HEK293 (cell line): ENCODE data around the gene GARIN5B.

ENCODE experiments used
- CTCF ChIA-PET: fragments of 350-600 bp; formaldehyde crosslinking; extraction: SDS; loops from one replicate; lab custom pipeline; 2021; ENCODE audit warnings: antibody characterized with exemption; lab: Yijun Ruan, JAX
- POLR2A ChIA-PET: fragments of 300-600 bp; formaldehyde crosslinking; extraction: SDS; loops from one replicate; lab custom pipeline; 2020; ENCODE audit warnings: antibody characterized with exemption, inconsistent platforms; lab: Yijun Ruan, JAX
- H3K27ac ChIP-seq: fragments of 200-500 bp; sonication (Bioruptor generic); 2 replicates; pipeline ENCODE4 v1.5.1; 2014; ENCODE audit warnings: low read depth, low read length, control low read depth, inconsistent platforms; ENCODE audit errors: extremely low read depth
- H3K36me3 ChIP-seq, 2 experiments: fragments of 200-500 bp in 1 of 2; sonication (Bioruptor generic) in 1 of 2; 1 replicate in 1 of 2; 2 replicates in 1 of 2; pipeline ENCODE4 v1.5.1; 2014 to 2017; ENCODE audit warnings: inconsistent platforms in 2 of 2, low read length in 2 of 2; ENCODE audit not compliant: control insufficient read depth in 2 of 2, insufficient read depth in 1 of 2
- H3K4me1 ChIP-seq: fragments of 200-500 bp; sonication (Bioruptor generic); 2 replicates; pipeline ENCODE4 v1.5.1; 2014; ENCODE audit warnings: mild to moderate bottlenecking, low read length, inconsistent platforms; ENCODE audit not compliant: control insufficient read depth, insufficient read depth
- H3K4me3 ChIP-seq: 2 replicates; pipeline ENCODE4 v1.5.1; 2011; ENCODE audit warnings: low read depth, mild to moderate bottlenecking, control low read depth, low read length, moderate library complexity
- H3K9me3 ChIP-seq: fragments of 200-500 bp; sonication (Bioruptor generic); 2 replicates; pipeline ENCODE4 v1.5.1; 2014; ENCODE audit warnings: low read depth, low read length, inconsistent platforms; ENCODE audit not compliant: control insufficient read depth, insufficient read depth
- EGR2 ChIP-seq: fragments of 450-650 bp; formaldehyde crosslinking; IDR thresholded peaks from 2 replicates; pipeline ENCODE4 v1.5.1; 2016; ENCODE audit warnings: low read depth, missing biosample characterization, missing genetic modification characterization
- HOXC10 ChIP-seq: sonication (generic); formaldehyde crosslinking; IDR thresholded peaks from 2 replicates; pipeline ENCODE4 v1.8.1; 2023; ENCODE audit warnings: mild to moderate bottlenecking, missing genetic modification reagents
- KLF10 ChIP-seq: fragments of 450-650 bp; IDR thresholded peaks from 2 replicates; pipeline ENCODE4 v1.5.1; 2018; ENCODE audit warnings: missing biosample characterization, mild to moderate bottlenecking, missing genetic modification characterization
- OVOL3 ChIP-seq: fragments of 450-650 bp; formaldehyde crosslinking; IDR thresholded peaks from 2 replicates; pipeline ENCODE4 v1.5.1; 2016; ENCODE audit warnings: missing biosample characterization, missing genetic modification characterization
- SP7 ChIP-seq: fragments of 450-650 bp; formaldehyde crosslinking; IDR thresholded peaks from 2 replicates; pipeline ENCODE4 v1.5.1; 2016; ENCODE audit warnings: missing biosample characterization, missing genetic modification characterization
- ZFHX2 ChIP-seq: fragments of 450-650 bp; formaldehyde crosslinking; conservative IDR thresholded peaks from 2 replicates; pipeline ENCODE4 v1.5.1; 2016; ENCODE audit warnings: missing biosample characterization, missing genetic modification characterization
- ZNF146 ChIP-seq: fragments of 450-650 bp; formaldehyde crosslinking; IDR thresholded peaks from 2 replicates; pipeline ENCODE4 v1.5.1; 2016; ENCODE audit warnings: missing biosample characterization, missing genetic modification characterization
- ZNF175 ChIP-seq: fragments of 450-650 bp; formaldehyde crosslinking; IDR thresholded peaks from 2 replicates; pipeline ENCODE4 v1.5.1; 2016; ENCODE audit warnings: missing biosample characterization, missing genetic modification characterization
- ZNF530 ChIP-seq: fragments of 450-650 bp; formaldehyde crosslinking; IDR thresholded peaks from 2 replicates; pipeline ENCODE4 v1.5.1; 2016; ENCODE audit warnings: low read depth, missing biosample characterization, missing genetic modification characterization
- ZNF585B ChIP-seq: fragments of 450-650 bp; formaldehyde crosslinking; IDR thresholded peaks from 2 replicates; pipeline ENCODE4 v1.5.1; 2016; ENCODE audit warnings: missing biosample characterization, missing genetic modification characterization
- ZNF777 ChIP-seq: fragments of 450-650 bp; formaldehyde crosslinking; IDR thresholded peaks from 2 replicates; pipeline ENCODE4 v1.5.1; 2017; ENCODE audit warnings: missing biosample characterization, missing genetic modification characterization, borderline replicate concordance
- ZSCAN23 ChIP-seq: fragments of 450-650 bp; formaldehyde crosslinking; IDR thresholded peaks from 2 replicates; pipeline ENCODE4 v1.5.1; 2016; ENCODE audit warnings: missing biosample characterization, missing genetic modification characterization
- TF ChIP-seq, protein P1 (sequence below): fragments of 450-650 bp; formaldehyde crosslinking; IDR thresholded peaks from 2 replicates; pipeline ENCODE4 v1.5.1; 2016; ENCODE audit warnings: missing biosample characterization, missing genetic modification characterization, borderline replicate concordance

Gene GARIN5B

DNA sequence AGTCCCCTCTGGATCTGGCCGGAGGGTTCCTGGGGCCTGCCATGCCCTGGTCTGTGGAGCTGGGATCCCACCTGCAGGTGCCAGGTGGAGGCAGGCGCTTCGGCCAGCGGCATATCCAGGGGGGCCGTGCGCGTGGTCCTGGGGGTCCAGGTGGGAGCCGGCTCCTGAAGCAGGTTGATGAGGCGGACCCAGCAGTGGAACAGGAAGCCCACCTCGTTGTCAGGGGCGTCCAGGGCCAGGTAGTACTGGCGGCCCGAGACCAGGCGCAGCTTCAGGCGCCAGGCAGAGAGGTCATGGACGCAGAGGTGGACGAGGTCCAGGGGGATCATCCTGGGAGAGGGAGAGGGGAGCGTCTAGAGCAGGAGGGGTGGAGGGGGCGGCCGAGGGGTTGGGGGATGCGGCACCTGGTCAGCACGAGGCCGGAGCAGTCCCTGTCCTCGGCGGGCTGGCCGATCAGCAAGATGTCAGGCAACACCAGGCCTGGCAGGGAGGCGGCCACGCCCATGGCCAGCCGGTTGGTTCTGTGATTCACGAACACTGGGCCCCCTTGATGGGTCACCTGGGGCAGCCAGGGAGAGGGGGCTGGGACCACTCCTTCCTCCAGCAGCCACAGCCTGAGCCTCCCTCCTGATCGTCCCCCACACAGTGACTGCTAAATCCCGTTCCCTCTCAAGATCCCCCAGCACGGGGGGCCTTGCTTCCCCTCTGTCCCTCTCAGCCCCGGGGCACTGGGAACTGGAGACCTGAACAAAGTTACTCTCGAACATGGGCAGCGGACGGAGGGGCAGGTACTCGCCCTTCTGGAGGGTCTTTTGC lies 678 bp downstream of the GARIN5B start:
- Histone ChIP-seq H3K27ac (no peak overlapping the region), H3K9me3 (no peaks in the 10 kb centered on the region), H3K4me1 (no peaks in the 10 kb centered on the region), H3K36me3 (no peaks in the 10 kb centered on the region), H3K4me3 (no peak overlapping the region)
- TF ChIP-seq HOXC10 (CRISPR knock-in tag), result peak; percentile 13; the same call in 1 of the 2 replicates
- TF ChIP-seq, protein P1, sequence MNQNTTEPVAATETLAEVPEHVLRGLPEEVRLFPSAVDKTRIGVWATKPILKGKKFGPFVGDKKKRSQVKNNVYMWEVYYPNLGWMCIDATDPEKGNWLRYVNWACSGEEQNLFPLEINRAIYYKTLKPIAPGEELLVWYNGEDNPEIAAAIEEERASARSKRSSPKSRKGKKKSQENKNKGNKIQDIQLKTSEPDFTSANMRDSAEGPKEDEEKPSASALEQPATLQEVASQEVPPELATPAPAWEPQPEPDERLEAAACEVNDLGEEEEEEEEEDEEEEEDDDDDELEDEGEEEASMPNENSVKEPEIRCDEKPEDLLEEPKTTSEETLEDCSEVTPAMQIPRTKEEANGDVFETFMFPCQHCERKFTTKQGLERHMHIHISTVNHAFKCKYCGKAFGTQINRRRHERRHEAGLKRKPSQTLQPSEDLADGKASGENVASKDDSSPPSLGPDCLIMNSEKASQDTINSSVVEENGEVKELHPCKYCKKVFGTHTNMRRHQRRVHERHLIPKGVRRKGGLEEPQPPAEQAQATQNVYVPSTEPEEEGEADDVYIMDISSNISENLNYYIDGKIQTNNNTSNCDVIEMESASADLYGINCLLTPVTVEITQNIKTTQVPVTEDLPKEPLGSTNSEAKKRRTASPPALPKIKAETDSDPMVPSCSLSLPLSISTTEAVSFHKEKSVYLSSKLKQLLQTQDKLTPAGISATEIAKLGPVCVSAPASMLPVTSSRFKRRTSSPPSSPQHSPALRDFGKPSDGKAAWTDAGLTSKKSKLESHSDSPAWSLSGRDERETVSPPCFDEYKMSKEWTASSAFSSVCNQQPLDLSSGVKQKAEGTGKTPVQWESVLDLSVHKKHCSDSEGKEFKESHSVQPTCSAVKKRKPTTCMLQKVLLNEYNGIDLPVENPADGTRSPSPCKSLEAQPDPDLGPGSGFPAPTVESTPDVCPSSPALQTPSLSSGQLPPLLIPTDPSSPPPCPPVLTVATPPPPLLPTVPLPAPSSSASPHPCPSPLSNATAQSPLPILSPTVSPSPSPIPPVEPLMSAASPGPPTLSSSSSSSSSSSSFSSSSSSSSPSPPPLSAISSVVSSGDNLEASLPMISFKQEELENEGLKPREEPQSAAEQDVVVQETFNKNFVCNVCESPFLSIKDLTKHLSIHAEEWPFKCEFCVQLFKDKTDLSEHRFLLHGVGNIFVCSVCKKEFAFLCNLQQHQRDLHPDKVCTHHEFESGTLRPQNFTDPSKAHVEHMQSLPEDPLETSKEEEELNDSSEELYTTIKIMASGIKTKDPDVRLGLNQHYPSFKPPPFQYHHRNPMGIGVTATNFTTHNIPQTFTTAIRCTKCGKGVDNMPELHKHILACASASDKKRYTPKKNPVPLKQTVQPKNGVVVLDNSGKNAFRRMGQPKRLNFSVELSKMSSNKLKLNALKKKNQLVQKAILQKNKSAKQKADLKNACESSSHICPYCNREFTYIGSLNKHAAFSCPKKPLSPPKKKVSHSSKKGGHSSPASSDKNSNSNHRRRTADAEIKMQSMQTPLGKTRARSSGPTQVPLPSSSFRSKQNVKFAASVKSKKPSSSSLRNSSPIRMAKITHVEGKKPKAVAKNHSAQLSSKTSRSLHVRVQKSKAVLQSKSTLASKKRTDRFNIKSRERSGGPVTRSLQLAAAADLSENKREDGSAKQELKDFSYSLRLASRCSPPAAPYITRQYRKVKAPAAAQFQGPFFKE (tag by site-specific recombination), result no peak
- CTCF ChIA-PET, result interaction anchor here (0.7 to 1.1 kb wide), 2 partner anchors 12 to 60 kb away, joined by 3 read pairs; no protein-coding TSS in a partner anchor
- POLR2A ChIA-PET, result interaction anchor here (0.6 to 1.6 kb wide), 4 partner anchors 23 to 292 kb away, joined by 3 to 7 read pairs (median 6); partner anchors contain the start of gene KMT5C

DNA sequence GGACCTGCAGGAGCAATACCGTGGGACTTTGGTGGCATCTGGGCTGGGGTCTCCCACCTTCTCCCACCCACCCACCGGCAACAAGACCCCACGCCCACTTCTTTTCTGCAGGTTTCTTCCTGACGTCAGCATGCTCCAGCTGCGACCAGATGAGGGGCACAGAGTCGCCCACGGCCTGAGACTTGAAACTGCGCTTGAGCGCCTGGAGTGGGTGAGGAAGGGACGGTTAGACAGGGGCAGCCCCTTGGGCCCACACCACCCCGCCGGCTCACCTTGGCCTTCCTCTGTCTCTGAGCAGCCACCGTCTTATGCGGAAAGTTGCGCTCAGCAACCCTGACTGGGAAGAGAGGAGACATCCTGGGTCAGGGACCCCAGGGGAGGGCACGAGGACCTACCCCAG lies 2.2 kb downstream of the GARIN5B start:
- Histone ChIP-seq H3K9me3 (no peaks in the 10 kb centered on the region), H3K27ac (no peak overlapping the region), H3K36me3 (no peaks in the 10 kb centered on the region), H3K4me3 (no peak overlapping the region)
- POLR2A ChIA-PET, result interaction anchor here (0.6 kb wide), 1 partner anchor 59 kb away, joined by 3 read pairs; no protein-coding TSS in a partner anchor
- no peak for TF ChIP-seq ZNF175 (tag by site-specific recombination)
- TF ChIP-seq EGR2 (tag by site-specific recombination), result peak; percentile 35; the same call in 1 of the 2 replicates
- TF ChIP-seq ZFHX2, result peak; percentile 24; the same call in 1 of the 2 replicates
- TF ChIP-seq ZNF585B, result no peak
- TF ChIP-seq OVOL3 (tag by site-specific recombination), result no peak
- TF ChIP-seq KLF10 (tag by site-specific recombination), result no peak
- TF ChIP-seq ZNF146 (tag by site-specific recombination), result no peak
- TF ChIP-seq ZNF530 (tag by site-specific recombination), result no peak
- TF ChIP-seq ZSCAN23 (tag by site-specific recombination), result no peak
- TF ChIP-seq SP7 (tag by site-specific recombination), result no peak
- TF ChIP-seq ZNF777 (tag by site-specific recombination), result no peak
- TF ChIP-seq, all 188 proteins: peak for 2
- no peaks in the 10 kb centered on the region for H3K4me1 ChIP-seq
- CTCF ChIA-PET, result no interaction called here
